ENCODE results near the gene MTHFD1L.
"Not testable (repeated sequence)": the region's sequence is repeated elsewhere in the genome, so short reads cannot be mapped to it uniquely, and the experiment has no call there.

The MTHFD1L gene

GRCh38 chr6:151027936-151028838 lies 162.7 kb downstream of the MTHFD1L start:
- TF ChIP-seq, protein P1, sequence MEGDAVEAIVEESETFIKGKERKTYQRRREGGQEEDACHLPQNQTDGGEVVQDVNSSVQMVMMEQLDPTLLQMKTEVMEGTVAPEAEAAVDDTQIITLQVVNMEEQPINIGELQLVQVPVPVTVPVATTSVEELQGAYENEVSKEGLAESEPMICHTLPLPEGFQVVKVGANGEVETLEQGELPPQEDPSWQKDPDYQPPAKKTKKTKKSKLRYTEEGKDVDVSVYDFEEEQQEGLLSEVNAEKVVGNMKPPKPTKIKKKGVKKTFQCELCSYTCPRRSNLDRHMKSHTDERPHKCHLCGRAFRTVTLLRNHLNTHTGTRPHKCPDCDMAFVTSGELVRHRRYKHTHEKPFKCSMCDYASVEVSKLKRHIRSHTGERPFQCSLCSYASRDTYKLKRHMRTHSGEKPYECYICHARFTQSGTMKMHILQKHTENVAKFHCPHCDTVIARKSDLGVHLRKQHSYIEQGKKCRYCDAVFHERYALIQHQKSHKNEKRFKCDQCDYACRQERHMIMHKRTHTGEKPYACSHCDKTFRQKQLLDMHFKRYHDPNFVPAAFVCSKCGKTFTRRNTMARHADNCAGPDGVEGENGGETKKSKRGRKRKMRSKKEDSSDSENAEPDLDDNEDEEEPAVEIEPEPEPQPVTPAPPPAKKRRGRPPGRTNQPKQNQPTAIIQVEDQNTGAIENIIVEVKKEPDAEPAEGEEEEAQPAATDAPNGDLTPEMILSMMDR (conservative IDR thresholded peaks at IDR 0.05; ENCODE audit: low read length), result no peak
- no peak for DNase-seq (ENCODE audit: low read depth)
- no peak overlapping the region for H3K4me3 ChIP-seq (ENCODE audit: low read length)

- TF ChIP-seq, protein P1 (conservative IDR thresholded peaks at IDR 0.05; ENCODE audit: low read length), result no peak
Measured at GRCh38 chr6:151029970-151030369, 164.5 kb downstream of the MTHFD1L start.

DNA sequence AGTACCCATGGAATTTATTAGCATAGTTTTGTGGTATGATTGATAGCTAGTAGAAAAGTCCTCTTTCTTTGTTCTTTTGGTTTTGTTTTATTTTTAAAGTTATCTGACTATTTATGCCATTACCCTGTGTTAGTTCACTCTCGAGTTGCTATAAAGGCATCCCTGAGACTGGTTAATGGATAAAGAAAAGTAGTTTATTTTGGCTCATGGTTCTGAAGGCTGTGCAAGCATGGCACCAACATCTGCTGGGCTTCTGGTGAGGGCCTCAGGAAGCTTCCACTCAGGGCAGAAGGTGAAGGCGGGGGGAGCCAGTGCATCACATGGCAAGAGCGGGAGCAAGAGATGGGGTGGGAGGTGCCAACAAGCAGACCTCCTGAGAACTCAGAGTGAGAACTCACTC lies 166.5 kb downstream of the MTHFD1L start:
- no peak for DNase-seq (ENCODE audit: low read depth)
- TF ChIP-seq, protein P1 (conservative IDR thresholded peaks at IDR 0.05; ENCODE audit: low read length), result no peak
- H3K4me3 ChIP-seq (ENCODE audit: low read length), result no peak overlapping the region

More at GRCh38 chr6:151029970-151030369, 164.5 kb downstream of the MTHFD1L start:
- H3K4me3 ChIP-seq (ENCODE audit: low read length), result no peak overlapping the region
- no peak for DNase-seq (ENCODE audit: low read depth)

DNA sequence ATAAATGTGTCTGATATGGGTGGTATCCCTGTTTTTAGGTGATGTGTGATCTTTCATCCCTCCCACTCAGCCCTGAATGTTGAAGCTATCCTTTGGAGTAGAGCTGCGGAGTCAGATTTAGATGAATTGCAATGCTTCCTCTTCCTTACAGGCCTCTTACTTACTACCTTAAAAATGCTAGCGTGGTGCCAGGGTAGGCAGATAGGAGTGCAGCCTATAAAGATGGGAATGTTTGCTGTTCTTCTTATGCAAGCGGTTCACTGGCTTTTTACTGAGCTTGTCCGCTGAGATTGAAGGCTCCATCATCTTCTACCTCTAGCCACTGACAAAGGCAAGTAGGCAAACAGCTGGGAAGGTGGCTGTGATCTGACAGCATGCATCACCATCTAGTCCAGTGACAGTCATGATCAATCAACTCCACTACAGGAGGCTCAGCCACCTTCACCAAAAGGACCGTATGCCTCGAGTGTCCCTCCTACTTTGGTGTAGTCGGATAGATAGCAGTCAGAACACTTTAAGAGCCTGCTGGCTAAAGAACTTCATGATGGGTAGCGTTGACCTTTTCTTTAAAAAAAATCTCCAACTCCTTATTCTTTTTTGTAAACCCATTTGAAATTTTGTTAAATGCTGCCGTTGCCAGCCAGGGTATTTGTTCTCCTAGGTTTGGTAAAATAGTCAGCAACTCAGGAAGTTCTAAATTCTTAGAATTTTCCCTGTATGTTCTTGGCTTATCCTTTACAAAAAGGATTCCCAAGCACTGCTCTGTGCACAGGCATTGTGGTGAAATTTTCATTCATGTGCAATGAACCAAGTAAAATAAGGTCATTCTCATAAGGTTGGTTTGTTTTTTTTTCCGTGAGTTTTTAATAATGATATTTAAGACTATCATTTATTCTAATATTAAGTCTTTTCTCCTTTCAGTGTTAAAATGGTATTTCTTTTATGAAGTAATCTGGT lies 169.6 kb downstream of the MTHFD1L start:
- DNase-seq (ENCODE audit: low read depth), result no peak
- TF ChIP-seq, protein P1 (conservative IDR thresholded peaks at IDR 0.05; ENCODE audit: low read length), result no peak
- no peak overlapping the region for H3K4me3 ChIP-seq (ENCODE audit: low read length)

- peak; percentile 77 for DNase-seq (ENCODE audit: low read depth)
- H3K4me3 ChIP-seq (ENCODE audit: low read length), result not testable (repeated sequence)
Measured at GRCh38 chr6:151036211-151036721, 170.8 kb downstream of the MTHFD1L start.

GRCh38 chr6:151036869-151037680 lies 171.6 kb downstream of the MTHFD1L start:
- no peak overlapping the region for H3K4me3 ChIP-seq (ENCODE audit: low read length)
- no peak for DNase-seq (ENCODE audit: low read depth)
- TF ChIP-seq, protein P1 (conservative IDR thresholded peaks at IDR 0.05; ENCODE audit: low read length), result no peak

All from AG10803 (cell line).